ENCODE measurements around the gene TRAF3.
"Not testable (repeated sequence)": the region's sequence is repeated elsewhere in the genome, so short reads cannot be mapped to it uniquely, and the experiment has no call there.

TRAF3 gene

DNA sequence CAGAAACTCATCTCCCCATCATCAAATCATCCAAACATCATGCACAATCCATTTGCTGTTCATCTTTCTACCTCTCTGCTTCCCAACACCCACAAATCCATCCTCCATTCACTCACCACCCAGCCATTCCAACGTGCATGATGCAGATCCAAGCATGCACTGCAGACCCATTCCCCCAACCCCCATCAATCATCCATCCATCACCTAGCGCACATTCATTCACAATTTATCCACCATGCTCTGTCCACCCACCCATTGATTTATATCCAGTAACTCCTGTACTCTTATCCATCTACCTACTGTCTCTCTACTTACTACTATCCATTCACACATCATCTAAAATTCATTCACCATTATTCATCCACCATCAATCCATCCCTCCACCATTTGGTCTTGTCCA, 141.2 kb downstream of the TRAF3 start:
- in situ Hi-C loops (cut with MboI; ENCODE audit: low sequenced_read_pairs), result no loop called here

DNA sequence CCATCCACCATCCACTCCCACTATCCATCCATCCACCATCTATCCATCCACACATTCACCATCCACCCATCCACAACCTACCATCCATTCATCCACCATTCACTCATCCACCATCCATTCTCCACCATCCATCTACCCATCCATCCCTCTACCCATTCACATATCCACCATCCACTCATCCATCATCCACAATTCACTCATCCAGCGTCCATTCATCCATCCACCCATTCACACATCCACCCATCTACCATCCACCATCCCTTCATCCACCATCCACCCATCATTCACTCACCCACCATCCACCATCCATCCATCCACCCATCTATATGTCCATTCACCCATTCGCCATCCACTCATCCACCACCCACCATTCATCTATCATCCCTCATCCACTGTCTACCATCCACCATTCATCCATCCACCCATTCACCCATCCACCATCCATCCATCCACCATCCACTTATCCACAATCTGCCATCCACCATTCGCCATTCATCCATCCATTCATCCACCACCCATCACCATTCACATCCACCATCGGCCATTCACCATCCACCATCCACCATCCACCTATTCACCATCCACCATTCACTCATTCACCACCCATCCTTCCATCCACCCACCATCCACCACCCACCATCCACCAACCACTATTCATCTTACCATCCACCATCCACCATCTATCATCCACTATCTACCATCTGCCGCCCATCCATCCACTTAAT, 143.2 kb downstream of the TRAF3 start:
- in situ Hi-C loops (cut with MboI; ENCODE audit: low sequenced_read_pairs), result no loop called here

DNA sequence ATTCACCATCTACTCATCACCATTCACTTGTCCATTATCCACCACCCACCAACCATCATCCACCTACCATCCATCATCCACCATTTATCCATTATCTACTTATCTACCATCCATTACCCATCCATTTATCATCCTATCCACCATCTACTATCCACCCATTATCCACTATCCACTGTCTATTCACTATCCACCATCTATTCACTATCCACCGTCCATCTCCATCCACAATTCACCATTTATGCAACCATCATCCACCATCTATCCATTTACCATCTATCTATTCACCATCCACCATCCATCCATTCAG, 143.7 kb downstream of the TRAF3 start:
- in situ Hi-C loops (cut with MboI; ENCODE audit: low sequenced_read_pairs), result no loop called here

DNA sequence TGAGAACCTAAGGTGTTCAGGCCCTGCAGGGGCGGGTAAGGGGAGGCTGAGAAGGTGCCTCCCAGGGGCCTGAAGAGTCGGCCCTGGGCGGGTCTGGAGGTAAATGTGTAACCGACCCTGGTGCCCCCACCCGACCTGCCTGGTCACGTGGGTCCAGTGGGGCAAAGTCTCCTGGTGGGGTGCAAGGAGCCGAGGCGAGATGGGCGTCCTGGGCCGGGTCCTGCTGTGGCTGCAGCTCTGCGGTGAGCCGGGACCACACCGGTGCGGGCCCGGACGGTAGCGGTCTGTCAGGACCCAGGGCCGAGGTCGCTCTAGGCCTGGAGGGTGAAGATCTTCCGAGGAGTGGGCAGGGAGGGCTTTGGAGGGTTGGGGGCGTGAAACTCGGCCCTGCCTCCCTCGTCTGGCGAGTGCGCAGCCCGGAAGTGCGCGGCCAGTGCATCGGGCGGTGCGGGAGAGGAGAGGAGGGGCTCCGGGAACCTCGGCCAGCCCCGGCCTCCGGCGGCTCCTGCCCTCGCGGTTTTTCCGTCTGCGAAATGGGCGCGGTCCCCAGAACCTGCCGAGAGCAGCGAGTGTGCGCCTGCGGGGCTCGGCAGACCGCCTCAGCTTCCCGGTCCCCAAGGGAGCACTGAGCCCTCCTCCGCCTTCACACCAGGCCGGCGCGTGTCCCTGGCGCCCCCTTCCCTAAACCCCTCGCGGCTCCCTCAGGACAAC, 145.4 kb downstream of the TRAF3 start, which contains the start of gene AMN:
Gene AMN, plus strand, starts transcription at position 174 of the 711 bp plus-strand sequence. Its CDS starts 26 bp downstream, at position 200.
- in situ Hi-C loops (cut with MboI; ENCODE audit: low sequenced_read_pairs), result no loop called here

DNA sequence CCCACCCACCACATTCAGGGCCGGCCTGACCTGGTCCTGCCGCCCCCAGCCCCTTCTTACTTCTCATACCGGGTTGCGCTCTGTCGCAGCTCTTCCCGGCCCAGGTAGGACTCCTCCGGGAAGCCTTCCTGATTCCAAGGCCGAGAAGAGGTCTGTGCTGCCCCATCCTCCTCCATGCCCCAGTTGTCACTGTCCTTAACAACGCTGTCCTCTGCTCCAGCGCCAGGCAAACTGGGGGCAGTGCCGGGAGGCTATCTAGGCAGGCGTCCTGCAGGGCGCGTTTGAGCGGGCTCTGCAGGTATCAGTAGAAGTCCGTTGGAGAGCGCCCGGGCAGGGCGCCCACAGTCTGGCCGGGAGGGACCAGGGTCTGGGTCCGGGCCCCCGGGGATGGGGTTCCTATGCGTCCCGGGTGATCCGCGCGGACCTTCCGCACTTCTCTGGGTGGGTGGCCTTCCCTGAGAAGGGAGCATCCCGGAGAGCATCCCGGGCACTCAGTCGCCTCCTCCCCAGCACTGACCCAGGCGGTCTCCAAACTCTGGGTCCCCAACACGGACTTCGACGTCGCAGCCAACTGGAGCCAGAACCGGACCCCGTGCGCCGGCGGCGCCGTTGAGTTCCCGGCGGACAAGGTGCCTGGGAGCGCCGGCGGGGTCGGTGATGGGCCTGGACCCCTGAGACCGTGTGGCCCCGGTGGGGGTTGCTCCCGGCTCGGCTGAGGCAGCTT, 146.1 kb downstream of the TRAF3 start:
- in situ Hi-C loops (cut with MboI; ENCODE audit: low sequenced_read_pairs), result no loop called here

DNA sequence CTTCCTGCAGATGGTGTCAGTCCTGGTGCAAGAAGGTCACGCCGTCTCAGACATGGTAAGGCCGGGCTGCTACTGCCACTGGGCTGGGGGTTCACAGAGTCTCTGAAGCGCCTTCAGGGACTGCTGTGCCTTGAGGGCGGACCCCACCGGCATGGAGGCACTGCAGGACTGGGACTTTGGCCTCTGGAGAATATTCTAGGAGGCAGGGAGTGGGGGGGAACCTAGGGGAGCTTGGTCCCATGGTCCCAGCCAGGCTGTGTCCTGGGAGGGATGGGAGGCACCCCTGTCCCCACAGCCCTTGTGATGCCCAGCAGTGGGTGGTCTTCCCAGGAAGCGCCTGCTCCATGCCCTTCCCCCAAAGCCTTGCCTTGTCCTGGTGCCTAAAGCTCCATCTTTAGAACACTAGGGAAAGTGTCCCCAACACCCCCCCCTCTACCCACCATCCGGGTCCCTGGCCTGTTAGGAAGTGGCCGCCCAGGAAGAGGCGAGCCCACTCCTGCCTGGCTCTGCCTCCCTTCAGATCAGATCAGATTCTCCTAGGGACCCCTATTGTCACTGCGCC, 146.8 kb downstream of the TRAF3 start:
- in situ Hi-C loops (cut with MboI; ENCODE audit: low sequenced_read_pairs), result no loop called here

DNA sequence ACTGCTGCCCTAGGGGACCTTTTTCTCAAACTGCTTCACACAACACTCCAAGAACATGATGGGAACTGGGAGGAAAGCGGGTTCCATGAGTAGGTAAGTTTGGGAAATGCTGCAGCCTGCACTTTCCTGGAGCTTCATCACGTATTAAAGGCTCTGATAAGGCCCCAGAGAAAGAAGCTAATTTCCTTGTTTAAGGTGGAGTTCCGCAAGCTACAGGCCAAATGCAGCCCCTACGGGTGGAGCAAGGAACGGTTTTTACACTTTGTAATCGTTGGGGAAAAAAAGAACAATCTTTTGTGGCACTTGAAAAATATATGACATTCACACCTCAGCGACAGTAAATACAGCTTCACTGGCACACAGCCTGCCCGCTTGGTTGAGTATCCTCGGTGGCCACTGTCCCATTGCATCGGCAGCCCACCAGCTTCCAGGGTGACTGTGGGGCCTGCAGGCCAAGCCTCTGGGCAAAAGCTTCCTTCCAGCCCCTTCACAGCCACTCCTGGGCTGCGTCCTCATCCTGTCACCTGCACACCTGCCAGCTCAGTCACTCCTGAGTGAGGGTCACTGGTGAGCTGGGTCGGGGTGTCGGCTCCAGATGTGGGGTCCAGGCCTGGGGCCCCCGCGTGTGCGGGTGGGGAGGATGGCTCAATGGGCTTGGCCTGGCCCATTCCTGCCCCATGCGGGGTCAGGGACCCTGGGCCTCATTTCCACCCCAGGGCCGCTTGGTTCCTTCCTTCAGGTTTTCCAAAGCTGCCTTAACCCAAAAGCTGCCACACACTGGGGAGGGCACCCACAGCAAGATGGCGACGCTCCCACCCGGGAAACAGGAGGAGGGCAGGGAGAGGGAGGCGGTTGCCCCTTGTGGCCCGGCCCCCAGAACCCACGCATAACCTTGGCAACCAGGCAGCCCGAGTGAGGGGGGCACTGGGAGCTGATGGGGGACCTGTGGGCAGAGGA, 147.7 kb downstream of the TRAF3 start:
- in situ Hi-C loops (cut with MboI; ENCODE audit: low sequenced_read_pairs), result no loop called here

DNA sequence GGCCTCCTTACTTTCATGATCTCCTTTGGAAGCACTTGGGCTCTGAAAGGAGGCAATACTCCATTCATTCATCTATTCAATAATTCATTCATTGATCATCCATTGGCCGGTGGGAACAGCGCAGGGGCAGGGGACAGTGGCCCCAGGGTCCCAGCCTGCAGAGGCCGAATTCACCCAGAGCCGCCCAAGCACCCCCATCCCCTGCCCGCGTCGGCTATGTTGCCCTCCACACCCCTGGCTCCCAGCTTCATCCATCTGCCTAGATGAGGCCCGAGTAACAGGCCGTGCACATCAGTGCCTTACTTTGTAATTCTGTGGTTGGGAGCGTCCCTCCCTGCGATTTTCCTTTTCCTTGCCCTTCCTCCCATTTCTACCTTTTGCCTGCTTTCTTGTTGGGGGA, 148.4 kb downstream of the TRAF3 start:
- in situ Hi-C loops (cut with MboI; ENCODE audit: low sequenced_read_pairs), result no loop called here

DNA sequence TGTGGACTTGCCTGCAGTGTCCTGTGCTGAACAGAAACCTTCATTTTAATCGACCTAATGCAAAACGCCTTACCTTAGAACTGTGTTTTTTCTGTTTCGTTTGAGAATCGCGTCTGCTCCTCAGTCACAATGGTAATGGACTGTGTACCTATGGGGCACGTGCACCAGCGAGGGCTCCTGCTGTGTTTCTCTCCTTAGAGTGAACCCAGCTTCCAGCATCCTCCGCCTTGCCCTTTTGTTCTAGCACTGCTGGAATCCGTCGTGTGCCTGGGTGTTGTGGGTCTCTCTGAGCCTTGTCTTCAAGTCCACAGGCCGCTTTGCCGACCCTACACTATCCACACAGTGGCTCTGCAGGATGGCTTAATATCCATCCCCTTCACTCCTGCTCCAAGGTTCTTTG, 148.9 kb downstream of the TRAF3 start:
- in situ Hi-C loops (cut with MboI; ENCODE audit: low sequenced_read_pairs), result no loop called here

DNA sequence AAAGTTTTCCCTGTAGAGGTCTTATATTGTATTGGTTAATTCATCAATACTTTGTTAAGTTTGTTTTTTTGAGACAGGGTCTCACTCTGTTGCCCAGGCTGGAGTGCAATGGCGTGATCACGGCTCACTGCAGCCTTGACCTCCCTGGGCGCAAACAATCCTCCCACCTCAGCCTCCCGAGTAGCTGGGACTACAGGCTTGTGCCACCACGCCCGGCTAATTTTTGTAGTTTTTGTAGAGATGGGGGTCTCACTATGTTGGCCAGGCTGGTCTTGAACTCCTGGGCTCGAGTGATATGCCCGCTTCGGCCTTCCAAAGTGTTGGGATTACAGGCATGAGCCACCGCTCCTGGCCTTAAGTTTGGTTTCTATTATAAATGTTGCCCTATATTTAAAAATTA, 149.6 kb downstream of the TRAF3 start:
- in situ Hi-C loops (cut with MboI; ENCODE audit: low sequenced_read_pairs), result not testable (repeated sequence)

DNA sequence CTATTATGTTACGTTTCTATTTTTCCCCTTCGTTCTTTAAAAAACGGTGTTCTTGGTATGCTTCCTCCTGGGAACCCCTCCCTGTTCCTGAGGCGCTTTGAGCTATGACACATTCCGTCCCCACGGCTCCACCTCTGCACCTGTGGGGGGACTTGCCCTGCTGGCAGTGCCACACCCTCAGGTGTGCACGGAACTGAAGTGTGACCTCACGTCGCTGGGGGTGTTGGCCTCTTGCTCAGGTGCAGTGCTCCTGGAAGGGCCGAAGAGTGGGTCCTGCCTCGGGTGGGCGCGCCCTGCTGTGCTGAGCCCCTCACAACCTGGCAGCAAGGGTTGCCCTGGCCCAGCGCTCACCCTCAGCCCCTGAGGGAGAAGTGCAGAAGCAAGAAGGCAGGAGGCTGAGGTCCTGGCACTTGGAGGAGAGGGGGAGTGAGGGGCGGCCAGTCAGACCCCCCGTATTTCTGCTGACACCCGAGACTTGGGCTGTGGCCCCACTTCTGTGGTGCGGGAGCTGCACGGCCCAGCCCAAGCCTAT, 150.2 kb downstream of the TRAF3 start:
- in situ Hi-C loops (cut with MboI; ENCODE audit: low sequenced_read_pairs), result no loop called here

DNA sequence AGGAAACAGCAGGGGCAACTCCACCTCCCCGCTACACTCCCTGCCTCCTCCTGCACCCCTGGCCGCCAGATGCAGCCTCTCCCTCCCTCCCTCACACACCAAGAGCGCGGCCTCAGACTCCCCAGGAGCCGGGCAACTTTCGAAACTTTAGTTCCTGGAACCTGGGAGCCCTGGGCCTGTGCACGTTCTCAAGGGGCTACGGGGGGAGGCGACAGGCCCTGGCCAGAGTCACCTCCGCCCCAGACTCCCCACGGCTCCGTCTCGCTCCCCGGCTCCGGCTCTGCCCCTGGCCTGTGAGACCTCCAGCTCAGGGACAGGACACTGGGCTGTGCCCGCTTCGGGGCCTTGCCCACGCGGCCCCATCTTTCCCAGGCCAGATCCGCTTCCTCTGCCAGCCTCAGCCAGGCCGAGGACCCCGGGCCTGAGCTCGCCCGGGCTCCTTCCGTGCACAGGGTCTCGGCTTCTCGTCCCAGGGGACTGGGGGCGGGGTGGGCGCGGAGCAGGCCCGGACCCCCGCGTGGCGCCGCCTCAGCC, 150.7 kb downstream of the TRAF3 start:
- in situ Hi-C loops (cut with MboI; ENCODE audit: low sequenced_read_pairs), result no loop called here

DNA sequence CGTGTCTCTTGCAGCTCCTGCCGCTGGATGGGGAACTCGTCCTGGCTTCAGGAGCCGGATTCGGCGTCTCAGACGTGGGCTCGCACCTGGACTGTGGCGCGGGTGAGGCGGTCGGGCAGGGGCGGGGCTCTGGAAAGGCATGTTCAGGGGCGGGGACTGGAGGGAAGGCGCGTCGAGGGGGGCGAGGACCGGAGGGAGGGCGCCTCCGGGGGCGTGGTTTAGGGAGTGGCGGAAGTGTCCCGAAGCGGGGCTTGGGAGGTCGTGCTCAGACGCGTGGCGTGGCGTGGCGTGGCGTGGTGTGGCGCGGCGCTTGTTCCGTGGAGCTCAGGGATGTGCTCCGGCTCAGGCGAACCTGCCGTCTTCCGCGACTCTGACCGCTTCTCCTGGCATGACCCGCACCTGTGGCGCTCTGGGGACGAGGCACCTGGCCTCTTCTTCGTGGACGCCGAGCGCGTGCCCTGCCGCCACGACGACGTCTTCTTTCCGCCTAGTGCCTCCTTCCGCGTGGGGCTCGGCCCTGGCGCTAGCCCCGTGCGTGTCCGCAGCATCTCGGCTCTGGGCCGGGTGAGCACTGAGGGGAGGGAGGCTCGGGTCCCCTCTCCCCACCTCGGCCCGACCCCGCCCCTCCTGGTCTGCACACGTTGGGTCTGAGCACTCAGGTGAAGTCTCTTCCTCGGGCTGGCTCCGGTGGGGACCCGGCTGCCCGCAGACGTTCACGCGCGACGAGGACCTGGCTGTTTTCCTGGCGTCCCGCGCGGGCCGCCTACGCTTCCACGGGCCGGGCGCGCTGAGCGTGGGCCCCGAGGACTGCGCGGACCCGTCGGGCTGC, 151.4 kb downstream of the TRAF3 start:
- in situ Hi-C loops (cut with MboI; ENCODE audit: low sequenced_read_pairs), result no loop called here

DNA sequence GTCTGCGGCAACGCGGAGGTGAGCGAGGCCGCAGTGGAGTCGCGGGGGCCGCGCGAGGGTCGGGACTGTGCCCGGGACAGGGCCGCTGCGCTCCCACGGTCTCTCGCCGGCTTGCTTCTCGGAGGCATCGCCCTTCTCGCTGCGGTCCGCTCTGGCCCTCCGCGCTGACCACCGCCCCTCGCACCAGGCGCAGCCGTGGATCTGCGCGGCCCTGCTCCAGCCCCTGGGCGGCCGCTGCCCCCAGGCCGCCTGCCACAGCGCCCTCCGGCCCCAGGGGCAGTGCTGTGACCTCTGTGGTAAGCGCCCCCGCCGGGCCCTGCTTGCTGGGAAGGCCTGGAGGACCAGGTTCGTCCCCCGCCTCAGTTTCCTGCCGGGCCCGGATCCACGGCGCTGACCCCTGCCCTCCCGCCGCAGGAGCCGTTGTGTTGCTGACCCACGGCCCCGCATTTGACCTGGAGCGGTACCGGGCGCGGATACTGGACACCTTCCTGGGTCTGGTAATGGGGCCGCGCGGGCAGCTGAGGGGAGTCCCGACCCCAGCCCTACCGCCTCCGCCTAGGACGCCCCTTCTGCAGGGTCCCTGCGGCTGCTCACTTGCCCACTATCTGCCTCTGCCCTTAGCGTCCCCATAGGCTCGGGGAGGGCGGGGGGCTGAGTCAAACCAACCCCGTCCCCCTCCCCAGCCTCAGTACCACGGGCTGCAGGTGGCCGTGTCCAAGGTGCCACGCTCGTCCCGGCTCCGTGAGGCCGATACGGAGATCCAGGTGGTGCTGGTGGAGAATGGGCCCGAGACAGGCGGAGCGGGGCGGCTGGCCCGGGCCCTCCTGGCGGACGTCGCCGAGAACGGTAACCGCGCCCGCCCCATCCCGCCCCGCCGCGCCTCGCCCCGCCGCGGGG, 152.2 kb downstream of the TRAF3 start:
- in situ Hi-C loops (cut with MboI; ENCODE audit: low sequenced_read_pairs), result no loop called here

DNA sequence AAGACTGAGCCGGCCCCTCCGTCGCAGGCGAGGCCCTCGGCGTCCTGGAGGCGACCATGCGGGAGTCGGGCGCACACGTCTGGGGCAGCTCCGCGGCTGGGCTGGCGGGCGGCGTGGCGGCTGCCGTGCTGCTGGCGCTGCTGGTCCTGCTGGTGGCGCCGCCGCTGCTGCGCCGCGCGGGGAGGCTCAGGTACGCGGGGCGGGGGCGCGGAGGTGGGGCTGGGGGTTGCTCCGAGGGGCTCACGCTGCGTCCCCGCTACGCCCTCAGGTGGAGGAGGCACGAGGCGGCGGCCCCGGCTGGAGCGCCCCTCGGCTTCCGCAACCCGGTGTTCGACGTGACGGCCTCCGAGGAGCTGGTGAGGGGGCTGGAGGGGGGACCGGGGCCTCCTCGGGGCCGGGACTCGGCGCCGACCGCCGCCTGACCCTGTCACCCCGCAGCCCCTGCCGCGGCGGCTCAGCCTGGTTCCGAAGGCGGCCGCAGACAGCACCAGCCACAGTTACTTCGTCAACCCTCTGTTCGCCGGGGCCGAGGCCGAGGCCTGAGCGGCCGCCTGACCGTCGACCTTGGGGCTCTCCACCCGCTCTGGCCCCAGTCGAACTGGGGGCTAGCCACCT, 153.0 kb downstream of the TRAF3 start:
- in situ Hi-C loops (cut with MboI; ENCODE audit: low sequenced_read_pairs), result no loop called here

DNA sequence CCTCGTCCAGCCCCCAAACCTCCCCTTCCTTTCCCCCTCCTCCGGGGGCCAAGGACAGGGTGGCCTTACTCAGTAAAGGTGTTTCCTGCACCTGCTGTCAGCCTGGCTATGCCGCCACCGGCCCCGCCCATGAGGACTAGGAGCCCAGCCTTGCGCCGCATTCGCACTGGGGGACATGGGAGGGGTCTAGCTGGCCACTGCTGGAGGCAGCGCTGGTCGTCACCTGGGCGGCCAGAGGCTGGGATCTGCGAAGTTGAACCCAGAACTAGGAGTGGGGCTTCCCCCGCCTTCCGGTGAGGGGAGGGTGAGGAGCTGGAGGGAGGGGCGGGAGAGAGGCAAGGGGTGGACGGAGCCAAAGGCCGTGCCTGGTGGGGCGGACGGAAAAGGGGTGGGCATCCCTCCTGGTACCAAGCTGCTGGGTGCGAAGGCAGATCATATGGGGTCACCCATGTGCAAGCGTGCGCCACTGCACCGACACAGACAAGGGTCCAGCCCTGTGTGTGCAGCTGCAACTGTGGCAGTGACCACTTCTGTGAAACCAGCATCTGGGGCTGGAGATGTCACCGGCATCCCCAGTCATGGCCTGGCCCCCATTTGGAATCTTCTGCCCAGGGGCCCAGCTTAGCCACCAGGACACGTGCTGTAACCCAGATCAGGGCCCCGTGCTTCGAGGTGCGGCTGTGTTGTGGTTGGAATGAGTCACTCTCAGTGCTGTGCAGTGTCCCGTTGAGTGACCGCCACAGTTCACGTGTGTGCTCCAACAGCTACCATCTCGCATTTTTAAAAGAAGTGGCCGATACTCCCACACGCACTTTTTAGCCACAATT, 153.7 kb downstream of the TRAF3 start:
- in situ Hi-C loops (cut with MboI; ENCODE audit: low sequenced_read_pairs), result no loop called here

Measured in HL-60/S4 treated with retinoic acid at 250 ng/mL for 4 days and 3 days (cell line).